ENCODE data around the gene G6PD.
"Not testable (repeated sequence)": the region's sequence is repeated elsewhere in the genome, so short reads cannot be mapped to it uniquely, and the experiment has no call there.

G6PD gene

GRCh38 chrX:154515090-154515965, 31.3 kb downstream of the G6PD start:
- DNase-seq (ENCODE audit: low read depth): no peak

- DNase-seq (ENCODE audit: low read depth): no peak
Measured at GRCh38 chrX:154513716-154514115, 32.9 kb downstream of the G6PD start.

- DNase-seq (ENCODE audit: low read depth): no peak
Measured at GRCh38 chrX:154512879-154513553, 33.6 kb downstream of the G6PD start.

- DNase-seq (ENCODE audit: low read depth): no peak
Measured at GRCh38 chrX:154511761-154512160, 34.9 kb downstream of the G6PD start.

GRCh38 chrX:154509455-154509854, 37.2 kb downstream of the G6PD start:
- no peak for DNase-seq (ENCODE audit: low read depth)

- no peak for DNase-seq (ENCODE audit: low read depth)
Measured at GRCh38 chrX:154508384-154508745, 38.3 kb downstream of the G6PD start.

- DNase-seq (ENCODE audit: low read depth): no peak
Measured at GRCh38 chrX:154507673-154508383, 38.8 kb downstream of the G6PD start.

GRCh38 chrX:154506483-154507332, 39.9 kb downstream of the G6PD start:
- DNase-seq (ENCODE audit: low read depth): no peak

- no peak for DNase-seq (ENCODE audit: low read depth)
Measured at GRCh38 chrX:154505734-154506133, 40.9 kb downstream of the G6PD start.

GRCh38 chrX:154502989-154503388, 43.7 kb downstream of the G6PD start:
- DNase-seq (ENCODE audit: low read depth): no peak

GRCh38 chrX:154502098-154502497, 44.5 kb downstream of the G6PD start:
- DNase-seq (ENCODE audit: low read depth): no peak

- DNase-seq (ENCODE audit: low read depth): not testable (repeated sequence)
Measured at GRCh38 chrX:154501423-154501822, 45.2 kb downstream of the G6PD start.

GRCh38 chrX:154496591-154497137, 50.0 kb downstream of the G6PD start:
- DNase-seq (ENCODE audit: low read depth): not testable (repeated sequence)

- no peak for DNase-seq (ENCODE audit: low read depth)
Measured at GRCh38 chrX:154495472-154495922, 51.1 kb downstream of the G6PD start.

GRCh38 chrX:154494715-154495114, 51.9 kb downstream of the G6PD start:
- DNase-seq (ENCODE audit: low read depth): no peak

GRCh38 chrX:154490414-154491083, 56.1 kb downstream of the G6PD start, which contains the start of gene SLC10A3:
SLC10A3 (minus strand) TSS chrX:154490629; CDS start chrX:154488940, 1,689 bp downstream.
- DNase-seq (ENCODE audit: low read depth): peak; percentile 80

GRCh38 chrX:154490021-154490413, 56.6 kb downstream of the G6PD start:
- no peak for DNase-seq (ENCODE audit: low read depth)

- no peak for DNase-seq (ENCODE audit: low read depth)
Measured at GRCh38 chrX:154489182-154489581, 57.5 kb downstream of the G6PD start.

- DNase-seq (ENCODE audit: low read depth): no peak
Measured at GRCh38 chrX:154488336-154489075, 58.1 kb downstream of the G6PD start.
